HG03159 (cell line): Measurements from ENCODE around the gene SNX9.
A peak's percentile ranks its signal among the peaks of the same experiment; 100 is the strongest.
"Not testable (repeated sequence)": the region's sequence is repeated elsewhere in the genome, so short reads cannot be mapped to it uniquely, and the experiment has no call there.

Source experiments
- ATAC-seq: cut with Tn5 transposase; IDR thresholded peaks from one replicate; pipeline ENCODE4 v1.9.1; 2021; ENCODE audit warnings: mild to moderate bottlenecking, moderate library complexity; ENCODE audit not compliant: unreplicated experiment

SNX9 gene

DNA sequence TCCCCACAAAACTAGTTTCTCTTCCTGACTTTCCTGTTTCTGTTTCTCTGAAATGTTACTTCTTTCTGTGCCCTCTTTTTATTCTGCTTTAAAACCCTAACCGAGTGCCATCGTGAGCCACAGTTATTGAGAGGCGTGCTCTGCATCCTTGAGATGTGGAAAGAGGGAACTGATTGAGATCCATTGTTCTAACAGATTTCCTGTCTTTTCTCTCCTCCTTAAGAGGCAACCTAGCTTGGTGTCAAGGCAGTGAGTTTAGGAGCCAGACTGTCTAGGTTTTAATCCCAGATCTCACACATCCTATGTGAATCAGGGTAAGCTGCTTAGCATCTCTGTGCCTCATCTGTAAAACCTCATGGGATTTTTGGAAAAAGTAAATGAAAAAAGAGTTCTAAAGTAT, 57.5 kb downstream of the SNX9 start:
- no peak for ATAC-seq

DNA sequence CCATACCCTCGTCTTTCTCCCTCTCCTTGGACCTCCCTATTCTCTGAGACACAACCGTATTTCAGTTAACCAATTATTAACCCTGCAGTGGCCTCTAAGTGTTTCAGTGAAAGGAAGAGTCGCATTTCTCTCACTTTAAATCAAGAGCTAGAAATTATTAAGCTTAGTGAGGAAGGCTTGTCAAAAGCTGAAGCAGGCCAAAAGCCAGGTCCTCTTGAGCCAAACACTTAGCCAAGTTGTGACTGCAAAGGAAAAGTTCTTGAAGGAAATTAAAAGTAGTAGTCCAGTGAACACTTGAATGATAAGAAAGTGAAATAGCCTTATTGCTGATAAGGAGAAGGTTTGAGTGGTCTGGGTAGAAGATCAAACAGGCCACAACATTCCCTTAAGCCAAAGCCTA, 58.3 kb downstream of the SNX9 start:
- ATAC-seq: no peak

DNA sequence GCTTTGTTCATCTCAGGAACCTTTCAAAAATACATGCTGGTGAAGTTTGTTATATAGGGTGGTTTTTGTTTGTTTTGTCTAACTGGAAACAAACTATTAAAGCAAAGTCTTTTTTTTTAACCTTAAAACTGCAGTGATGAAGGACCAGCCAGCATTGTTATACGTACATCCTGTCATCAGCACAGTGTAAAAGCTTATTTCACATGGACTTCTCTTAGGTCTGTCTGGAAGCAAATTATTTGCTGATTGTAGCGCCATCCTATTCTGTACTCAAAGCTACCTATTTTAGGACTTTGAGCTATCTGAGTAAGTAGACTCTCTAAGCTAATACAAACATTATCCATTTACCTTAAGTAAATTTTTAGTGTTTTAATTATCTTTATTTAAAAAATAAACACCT, 61.7 kb downstream of the SNX9 start:
- no peak for ATAC-seq

DNA sequence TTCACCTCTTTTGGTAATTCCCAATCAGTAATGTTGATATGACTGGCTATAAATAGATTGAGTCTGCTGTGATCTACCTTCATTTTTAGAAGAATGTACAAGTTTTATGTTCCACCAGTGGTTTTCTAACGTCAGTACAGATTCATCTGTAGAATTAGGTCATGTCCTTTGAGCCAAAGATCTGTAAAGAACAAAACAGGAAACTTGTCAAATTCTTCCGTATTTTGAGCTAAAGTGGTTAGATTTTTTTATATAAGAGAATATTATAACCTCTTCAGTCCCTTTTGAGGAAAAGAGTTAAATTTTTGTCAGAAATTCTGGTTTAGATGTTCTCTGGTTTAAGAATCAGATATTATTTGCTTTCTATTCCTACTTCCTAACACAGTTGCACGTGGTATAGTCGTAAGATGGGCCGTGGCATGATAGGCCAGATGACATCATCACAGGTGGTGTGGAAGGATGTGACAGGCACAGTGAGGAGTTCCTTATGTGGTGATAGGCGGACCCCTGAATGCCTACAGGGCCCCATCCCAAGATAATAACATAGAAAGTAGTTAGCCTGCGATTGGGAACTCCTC, 62.3 kb downstream of the SNX9 start:
- no peak for ATAC-seq

DNA sequence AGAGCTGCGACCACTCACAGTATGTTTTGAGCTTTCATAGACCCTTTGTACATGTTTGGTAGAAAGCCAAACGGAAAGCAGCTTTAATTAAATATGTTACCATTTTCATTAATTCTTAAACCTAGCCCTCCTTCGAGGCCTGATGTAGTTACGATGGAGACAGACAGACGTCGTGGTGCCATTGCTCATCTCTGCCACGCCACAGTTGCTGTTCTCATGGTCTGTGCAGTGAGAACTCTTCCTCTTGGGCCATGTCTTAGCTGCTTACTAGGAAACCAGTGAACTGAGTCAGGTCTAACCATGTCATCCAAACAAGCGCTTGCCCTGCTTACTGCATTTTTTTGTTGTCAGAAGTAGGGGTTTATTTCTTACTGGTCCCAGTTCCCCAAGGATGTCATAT, 62.8 kb downstream of the SNX9 start:
- ATAC-seq: no peak

DNA sequence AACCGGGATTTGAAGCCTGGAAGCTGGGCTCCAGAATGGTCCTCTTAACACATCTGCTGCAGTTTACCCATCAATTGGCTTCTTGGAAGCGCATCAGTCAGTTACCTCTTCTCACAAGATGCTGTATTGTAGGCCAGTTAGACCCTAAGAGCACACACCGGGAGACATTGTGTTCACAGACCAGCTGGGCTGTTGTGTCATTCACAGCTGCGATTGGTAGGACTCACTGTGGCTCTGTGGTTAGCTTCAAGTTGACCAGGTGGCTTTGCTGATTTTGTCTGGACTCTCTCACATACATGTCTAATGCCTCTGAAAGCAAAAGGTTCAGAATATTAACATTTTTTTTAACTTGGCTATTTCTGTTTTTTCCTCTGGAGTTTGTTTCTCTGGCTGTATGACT, 64.8 kb downstream of the SNX9 start:
- no peak for ATAC-seq

DNA sequence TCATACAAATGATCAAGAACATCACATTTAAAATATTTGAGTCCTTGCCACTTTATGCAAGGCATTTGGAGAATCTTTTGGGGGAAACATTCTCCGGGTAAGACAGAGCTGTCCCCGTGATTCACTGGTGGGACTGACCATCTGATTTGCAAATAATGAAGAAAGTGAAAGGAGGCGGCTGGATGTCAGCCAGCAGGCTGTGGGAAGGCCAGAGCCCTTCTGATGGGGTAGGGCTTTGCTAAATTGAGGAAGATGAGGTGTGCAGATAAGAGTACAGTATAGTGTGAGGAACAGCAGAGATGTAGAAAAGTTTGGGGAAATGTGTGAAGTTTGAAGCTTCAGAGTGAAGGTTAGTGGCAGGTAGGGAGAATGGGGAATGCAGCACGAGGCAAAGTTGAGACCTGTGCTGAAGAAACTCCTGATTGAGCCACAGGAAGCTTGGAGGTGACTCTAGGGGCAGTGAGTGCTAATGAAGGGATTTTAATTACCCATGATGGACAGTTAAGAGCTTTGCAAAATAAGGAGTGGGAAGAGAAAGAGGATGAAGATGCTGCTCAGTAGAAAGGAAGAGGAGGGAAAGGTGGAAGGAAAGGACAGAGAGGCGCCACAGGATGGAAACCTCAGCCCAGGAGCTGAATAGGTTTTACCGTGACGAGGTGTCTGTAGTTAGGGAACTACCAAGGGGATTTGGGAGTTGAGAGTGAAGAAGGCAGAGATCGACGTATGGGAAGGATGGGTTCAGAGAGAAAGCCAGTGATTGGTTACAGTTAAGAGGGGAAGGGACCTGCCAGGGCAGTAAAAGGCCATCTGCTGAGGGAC, 68.7 kb downstream of the SNX9 start:
- ATAC-seq: no peak

DNA sequence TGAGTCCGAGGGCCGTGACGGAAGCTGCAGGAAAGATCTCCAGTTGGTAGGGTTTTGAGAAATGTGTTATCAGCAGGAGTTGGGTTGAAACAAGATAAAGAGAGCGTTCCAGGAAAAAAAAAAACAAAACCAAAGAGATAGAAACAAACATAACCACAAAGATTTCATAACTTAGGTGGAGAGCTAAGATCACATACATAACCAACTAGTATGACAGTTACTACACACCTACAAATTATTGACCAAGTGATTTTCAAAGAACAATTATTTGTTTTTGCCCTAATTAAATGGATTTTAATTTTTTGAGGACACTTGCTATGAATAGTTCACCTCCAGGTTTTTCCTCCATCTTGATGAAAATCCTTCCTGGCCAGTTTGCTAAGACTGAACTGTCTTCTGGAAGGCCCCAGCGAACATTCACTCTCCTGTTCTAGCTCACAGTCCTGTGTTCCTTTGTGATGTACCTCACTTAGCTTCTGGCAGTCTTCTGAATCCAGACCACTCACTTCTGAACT, 69.4 kb downstream of the SNX9 start:
- ATAC-seq: no peak

DNA sequence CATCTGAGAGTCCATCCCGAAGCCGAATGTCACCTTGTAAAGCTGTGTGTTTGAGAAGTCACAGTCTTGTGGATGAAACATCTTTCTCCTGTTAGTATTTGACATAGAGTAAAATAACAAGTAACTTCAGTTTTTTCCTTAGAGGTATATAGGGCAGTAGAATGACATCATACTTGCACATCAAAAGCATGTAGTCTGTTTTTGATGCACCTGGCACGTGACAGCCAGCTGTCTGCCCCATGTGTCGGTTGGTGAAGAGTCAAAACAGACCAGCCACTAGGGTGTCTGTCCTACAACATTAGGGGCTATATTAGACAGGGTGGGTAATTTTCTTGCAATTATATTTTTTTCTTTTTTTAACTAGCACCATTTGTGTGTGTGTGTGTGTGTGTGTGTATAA, 70.2 kb downstream of the SNX9 start:
- no peak for ATAC-seq

DNA sequence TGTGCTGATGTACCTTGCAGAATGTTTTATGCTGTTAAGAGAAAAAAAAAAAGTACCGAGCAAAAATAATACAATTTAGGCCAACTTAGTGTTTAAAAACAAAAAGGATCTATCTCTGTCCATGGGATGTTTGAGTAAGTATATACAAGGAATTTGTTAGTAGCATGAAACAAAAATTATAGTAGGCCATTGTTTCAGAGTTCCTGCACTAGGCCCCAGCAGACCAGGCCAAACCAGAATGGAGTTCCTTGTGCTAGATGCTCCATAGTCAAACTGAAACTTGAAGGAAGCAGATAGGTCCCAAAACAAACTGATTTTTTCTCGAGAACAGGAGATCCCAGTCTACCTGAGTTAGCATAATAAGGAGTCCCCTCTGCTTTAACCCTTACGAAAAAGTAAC, 72.5 kb downstream of the SNX9 start:
- no peak for ATAC-seq

DNA sequence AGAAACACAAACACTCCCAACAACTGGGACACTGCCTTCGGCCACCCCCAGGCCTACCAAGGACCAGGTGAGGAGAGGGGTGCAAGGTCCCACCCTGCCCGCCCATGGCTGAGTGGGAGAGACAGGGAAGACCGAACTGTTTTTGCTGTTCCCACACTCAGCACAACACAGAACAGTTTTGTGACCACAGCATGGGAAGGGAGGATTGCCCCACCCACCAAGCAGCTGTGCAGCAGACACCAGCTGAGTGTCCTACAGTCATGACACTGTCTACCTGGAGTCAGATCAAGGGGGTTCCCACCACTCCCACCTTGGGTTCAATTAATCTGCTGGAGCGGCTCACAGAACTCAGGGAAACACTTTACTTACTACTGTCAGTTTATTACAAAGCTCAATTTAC, 73.9 kb downstream of the SNX9 start:
- ATAC-seq: no peak

DNA sequence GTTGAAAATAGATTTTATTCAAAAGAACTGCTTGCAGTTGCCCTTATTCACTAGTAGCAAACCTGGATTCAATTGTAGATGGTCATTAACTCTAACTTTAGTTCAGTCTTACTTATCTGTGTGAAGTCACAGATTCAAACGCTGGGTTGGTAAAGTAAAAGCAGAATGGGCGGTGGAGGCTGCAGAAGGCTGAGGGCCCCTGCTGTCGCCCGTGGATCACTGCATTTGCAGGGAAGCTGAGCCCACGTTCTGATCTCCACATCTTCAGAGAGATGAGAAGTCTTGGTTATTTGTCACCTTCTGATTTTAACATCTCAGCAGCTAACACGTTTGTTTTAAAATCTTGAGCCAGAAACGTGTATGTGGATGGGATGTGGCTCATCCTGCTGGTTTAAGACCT, 75.1 kb downstream of the SNX9 start:
- no peak for ATAC-seq

DNA sequence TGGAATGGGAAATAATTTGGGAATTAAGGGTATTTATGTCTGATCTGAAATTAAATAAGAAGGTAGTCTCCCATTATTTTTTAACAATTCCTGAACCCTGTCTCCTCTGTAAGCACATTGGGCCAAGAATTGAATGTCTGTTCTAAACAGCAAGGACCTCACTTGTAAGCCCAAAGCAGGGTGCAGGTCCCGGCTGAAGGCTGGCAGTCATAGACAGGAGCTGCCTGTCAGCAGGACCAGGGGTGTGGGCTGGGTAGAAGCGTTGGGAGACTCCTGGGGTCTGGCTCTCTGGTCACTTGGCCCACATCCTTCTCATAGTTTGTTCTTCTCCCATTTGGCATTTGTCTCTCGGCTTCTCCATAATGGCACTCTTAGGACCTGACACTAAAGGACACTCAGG, 75.6 kb downstream of the SNX9 start:
- no peak for ATAC-seq

DNA sequence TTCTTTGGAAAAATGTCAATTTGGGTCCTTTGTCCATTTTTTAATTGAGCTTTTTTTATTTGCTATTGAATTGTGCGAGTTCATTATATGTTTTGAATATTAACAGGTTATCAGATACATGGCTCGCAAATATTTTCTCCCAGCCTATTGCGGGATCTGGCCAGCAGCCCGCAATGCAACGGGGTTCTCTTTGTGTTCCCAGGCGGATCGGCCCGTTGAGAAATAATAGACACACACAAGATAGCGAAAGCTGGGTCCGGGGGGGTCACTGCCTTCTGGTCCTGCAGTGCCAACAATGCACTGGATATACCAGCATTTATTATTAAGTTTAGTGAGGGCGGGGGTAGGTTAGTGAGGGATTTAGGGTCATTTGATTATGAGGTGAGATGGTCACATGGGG, 77.2 kb downstream of the SNX9 start:
- ATAC-seq: not testable (repeated sequence)

DNA sequence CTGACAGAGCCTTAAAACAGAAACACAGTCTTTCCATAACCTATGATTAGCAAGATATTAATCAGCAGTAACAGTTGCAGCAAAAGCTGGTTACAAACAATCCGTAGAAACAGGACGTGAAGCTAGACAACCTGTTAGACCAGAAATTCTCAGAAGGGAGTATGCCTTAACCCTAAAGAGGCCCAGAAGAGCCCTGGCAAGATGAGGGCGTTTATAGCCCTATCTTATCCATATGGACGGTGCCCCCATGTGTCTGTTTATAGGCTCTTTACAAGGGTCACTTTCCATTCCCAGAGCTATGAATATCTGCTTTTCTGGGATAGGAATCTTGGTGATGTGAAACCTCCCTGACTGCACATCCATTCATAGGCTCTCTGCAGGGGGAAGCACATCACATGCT, 77.7 kb downstream of the SNX9 start:
- not testable (repeated sequence) for ATAC-seq

DNA sequence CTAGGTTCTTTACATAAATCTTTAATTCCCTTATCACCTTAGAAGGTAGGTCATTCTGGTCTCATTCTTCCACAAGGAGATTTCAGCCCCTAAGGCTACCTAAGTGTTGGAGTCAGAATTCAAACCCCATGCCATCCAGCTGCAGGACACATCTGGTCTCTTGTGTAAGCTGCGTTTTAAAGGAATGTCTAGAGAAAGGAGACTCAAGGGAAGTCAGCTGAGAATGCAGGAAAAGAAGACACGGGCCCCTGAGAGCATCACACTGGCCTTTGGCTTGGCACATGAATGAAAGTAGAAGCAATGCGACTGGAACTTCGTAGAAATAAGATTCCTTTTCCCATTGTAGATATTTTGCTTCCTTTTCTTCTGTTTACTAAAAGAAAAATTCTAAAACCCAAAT, 82.0 kb downstream of the SNX9 start:
- no peak for ATAC-seq

DNA sequence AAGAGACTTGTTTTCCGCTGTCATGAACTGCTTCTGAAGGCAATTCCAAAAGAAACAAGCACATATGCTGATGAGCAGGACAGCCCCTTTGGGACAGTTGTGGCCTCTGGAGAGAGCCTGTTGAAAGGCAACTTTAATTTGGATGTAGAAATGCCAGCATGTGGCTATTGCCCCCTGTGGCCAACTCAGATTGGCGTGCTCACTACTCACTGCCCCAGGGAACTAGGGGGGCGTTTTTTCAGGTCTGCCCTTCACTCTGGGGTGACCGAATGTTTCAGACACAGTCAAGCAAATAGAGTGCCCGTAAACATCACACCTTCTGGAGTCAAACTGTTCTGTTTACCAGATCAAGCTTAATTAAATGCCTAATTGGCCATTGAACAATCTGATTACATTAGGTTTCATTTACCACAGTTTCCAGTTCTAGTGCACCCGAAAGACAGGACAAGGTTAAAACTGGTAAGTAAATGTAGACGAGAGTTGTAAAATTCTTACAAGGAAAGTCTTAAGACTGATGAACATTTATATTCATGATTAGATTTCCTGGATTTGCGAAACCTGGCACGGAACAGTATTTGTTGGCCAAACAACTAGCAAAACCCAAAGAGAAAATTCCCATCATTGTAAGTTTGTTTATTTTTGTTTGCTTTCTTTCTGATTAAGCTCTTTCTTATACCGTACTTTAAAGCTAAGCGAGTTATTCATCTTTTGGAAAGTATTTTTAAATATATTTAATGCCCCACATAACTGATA, 82.7 kb downstream of the SNX9 start:
- no peak for ATAC-seq

DNA sequence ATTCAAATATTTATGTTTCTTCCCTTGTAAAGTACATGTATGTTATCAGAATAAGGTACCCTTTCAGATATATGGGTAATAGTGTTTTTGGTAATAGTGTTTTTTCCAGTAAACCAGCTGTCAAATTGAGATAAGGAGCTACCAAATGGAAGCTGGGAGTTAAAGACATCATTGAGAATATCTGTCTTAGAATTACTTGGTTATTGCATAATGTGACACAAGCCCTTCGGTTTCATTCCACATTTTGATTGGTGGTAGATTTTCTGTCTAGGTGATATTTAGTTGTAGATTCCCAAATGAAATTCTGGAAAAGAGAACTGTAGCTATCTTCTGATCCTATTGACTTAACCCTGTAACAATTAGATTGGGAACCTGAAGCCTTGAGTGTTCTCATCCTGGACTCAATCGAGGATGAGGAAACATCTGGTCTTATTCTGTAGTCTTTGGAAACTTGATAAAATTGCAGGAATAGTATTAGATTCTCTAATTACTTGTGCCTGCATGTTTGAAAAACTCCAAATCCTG, 83.6 kb downstream of the SNX9 start:
- ATAC-seq: no peak

DNA sequence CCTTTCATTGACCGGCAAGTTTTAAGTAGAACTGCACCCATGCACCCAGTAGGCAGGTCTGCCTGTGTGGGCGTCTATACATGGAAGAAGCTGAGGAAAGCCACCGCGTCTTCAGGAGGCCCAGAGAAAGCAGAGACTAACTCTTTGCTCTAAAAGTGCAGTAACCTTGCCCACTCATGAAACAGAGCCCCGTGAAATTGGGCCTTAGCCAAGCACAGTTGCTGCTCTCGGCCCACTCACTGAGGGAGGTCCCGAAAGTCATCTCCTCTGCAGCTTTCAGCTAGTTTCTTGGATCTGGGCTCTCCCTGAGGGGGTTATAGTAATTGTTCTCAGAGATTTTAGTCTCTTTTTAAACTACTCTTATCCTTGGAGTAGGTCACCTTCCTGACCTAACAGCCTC, 84.6 kb downstream of the SNX9 start:
- ATAC-seq: no peak

DNA sequence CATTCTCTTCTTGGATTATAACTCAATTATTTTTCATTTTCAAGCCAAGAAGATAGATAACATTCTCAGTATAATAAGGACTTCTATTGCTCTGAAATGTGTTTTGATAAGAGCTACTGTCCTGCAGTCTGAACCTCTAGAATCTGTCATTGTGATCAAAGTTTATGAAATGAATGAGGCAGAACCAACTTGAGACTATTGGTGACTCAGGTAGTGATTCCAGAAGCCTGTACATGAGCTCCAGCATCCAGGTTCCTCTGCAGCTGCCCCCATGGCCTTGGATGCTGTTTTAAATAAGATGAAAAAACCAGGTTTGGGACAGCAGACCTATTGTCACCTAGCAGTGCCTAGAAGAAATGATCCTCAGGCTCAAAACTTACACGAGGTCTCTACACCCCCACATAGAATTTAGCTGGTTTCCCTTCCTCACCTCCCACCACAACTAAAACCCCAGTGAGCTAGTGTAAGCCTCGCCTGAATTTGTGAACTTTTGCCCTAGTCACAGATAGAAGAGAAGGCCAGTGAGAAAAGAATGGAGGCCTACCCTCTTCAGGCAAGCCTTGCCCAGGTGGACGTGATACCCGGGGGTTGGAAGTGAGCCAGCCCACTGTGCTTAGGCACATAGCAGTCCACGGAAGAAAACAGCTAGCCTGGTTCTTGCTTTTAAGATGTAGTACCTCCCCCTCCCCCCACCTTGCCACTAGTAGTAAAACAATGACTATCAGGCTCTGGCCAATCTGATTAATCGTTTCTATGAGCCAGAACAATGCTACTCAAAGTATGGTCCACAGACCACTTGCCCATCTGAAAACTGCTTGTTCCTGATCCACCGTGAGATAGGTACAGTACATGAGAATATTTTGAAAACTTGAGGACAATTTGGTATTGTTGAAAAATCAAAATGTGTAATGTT, 85.6 kb downstream of the SNX9 start:
- ATAC-seq: peak; percentile 81

DNA sequence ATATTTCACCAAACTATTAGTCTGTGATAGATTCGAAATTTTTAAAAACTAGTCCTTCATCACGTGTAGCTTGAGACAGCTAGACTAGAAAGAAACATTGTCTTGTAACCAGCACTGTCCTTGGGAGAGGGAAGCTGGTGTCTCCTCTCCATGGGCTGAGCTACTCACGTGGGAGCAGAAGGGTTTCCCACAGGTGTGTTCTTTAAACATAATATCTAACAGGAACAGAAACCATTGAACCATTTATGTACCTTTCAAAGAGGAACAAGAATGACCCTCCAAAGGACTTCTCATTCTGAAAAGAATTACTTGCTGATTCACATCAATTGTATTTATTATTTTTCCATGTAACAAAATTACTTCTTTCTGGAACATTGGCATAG, 86.2 kb downstream of the SNX9 start:
- ATAC-seq: peak; percentile 51
